Stimulated activated naive CD8-positive, alpha-beta T cell treated with anti-CD3 and anti-CD28 coated beads, Interleukin-15, Interleukin-2, amounts not matched to agents 100 ng/mL and 50 ng/mL, for 24 hours (primary cell): ENCODE results near the gene COL6A2.
"Not testable (repeated sequence)": the region's sequence is repeated elsewhere in the genome, so short reads cannot be mapped to it uniquely, and the experiment has no call there.

Source experiments
- H3K27ac Mint-ChIP-seq: one replicate; pipeline ENCODE4 v1.8.0; 2021; ENCODE audit warnings: mild to moderate bottlenecking, mixed read lengths
- H3K27me3 Mint-ChIP-seq: one replicate; pipeline ENCODE4 v1.8.0; 2021; ENCODE audit warnings: mixed read lengths
- H3K36me3 Mint-ChIP-seq: one replicate; pipeline ENCODE4 v1.8.0; 2021; ENCODE audit warnings: low read depth, mixed read lengths
- H3K4me1 Mint-ChIP-seq: one replicate; pipeline ENCODE4 v1.8.0; 2021; ENCODE audit warnings: low read depth, mixed read lengths
- H3K4me3 Mint-ChIP-seq: one replicate; pipeline ENCODE4 v1.8.0; 2021; ENCODE audit warnings: mild to moderate bottlenecking, mixed read lengths
- H3K9me3 Mint-ChIP-seq: one replicate; pipeline ENCODE4 v1.8.0; 2021; ENCODE audit warnings: mixed read lengths

COL6A2 gene

GRCh38 chr21:46140352-46141003, 42.6 kb downstream of the COL6A2 start:
- not testable (repeated sequence) for H3K27me3 Mint-ChIP-seq, H3K36me3 Mint-ChIP-seq, H3K9me3 Mint-ChIP-seq, H3K4me3 Mint-ChIP-seq, H3K27ac Mint-ChIP-seq
- peaks cover 15% of the 10 kb centered on the region for H3K4me1 Mint-ChIP-seq

GRCh38 chr21:46141767-46142581, 44.1 kb downstream of the COL6A2 start:
- no peaks in the 10 kb centered on the region for H3K36me3 Mint-ChIP-seq
- peak overlapping the region; percentile 5 for H3K27ac Mint-ChIP-seq
- no peak overlapping the region for H3K4me3 Mint-ChIP-seq
- no peaks in the 10 kb centered on the region for H3K9me3 Mint-ChIP-seq
- peaks cover 15% of the 10 kb centered on the region for H3K4me1 Mint-ChIP-seq
- H3K27me3 Mint-ChIP-seq, result peaks cover 3% of the 10 kb centered on the region

GRCh38 chr21:46142582-46143473, 44.9 kb downstream of the COL6A2 start:
- Mint-ChIP-seq H3K4me3 (no peak overlapping the region), H3K27me3 (peaks cover 3% of the 10 kb centered on the region), H3K4me1 (peaks cover 15% of the 10 kb centered on the region), H3K36me3 (no peaks in the 10 kb centered on the region), H3K9me3 (no peaks in the 10 kb centered on the region), H3K27ac (peak overlapping the region; percentile 5)

GRCh38 chr21:46144464-46145070, 46.7 kb downstream of the COL6A2 start:
- Mint-ChIP-seq H3K4me1 (peaks cover 15% of the 10 kb centered on the region), H3K9me3 (no peaks in the 10 kb centered on the region), H3K4me3 (no peak overlapping the region), H3K27me3 (peaks cover 3% of the 10 kb centered on the region), H3K36me3 (no peaks in the 10 kb centered on the region), H3K27ac (peak overlapping the region; percentile 76)

- no peak overlapping the region for H3K27ac Mint-ChIP-seq
- H3K9me3 Mint-ChIP-seq, result no peaks in the 10 kb centered on the region
- no peak overlapping the region for H3K4me3 Mint-ChIP-seq
- H3K27me3 Mint-ChIP-seq, result peaks cover 2% of the 10 kb centered on the region
- H3K4me1 Mint-ChIP-seq, result peaks cover 15% of the 10 kb centered on the region
- H3K36me3 Mint-ChIP-seq, result no peaks in the 10 kb centered on the region
Measured at GRCh38 chr21:46145159-46145839, 47.4 kb downstream of the COL6A2 start.

- H3K27ac Mint-ChIP-seq, result no peak overlapping the region
- H3K9me3 Mint-ChIP-seq, result no peaks in the 10 kb centered on the region
- H3K36me3 Mint-ChIP-seq, result no peaks in the 10 kb centered on the region
- no peaks in the 10 kb centered on the region for H3K27me3 Mint-ChIP-seq
- H3K4me1 Mint-ChIP-seq, result peaks cover 15% of the 10 kb centered on the region
- no peak overlapping the region for H3K4me3 Mint-ChIP-seq
Measured at GRCh38 chr21:46145840-46146691, 48.2 kb downstream of the COL6A2 start.

GRCh38 chr21:46146856-46147255, 48.9 kb downstream of the COL6A2 start:
- H3K4me1 Mint-ChIP-seq, result peaks cover 15% of the 10 kb centered on the region
- H3K4me3 Mint-ChIP-seq, result no peak overlapping the region
- no peaks in the 10 kb centered on the region for H3K9me3 Mint-ChIP-seq
- no peak overlapping the region for H3K27ac Mint-ChIP-seq
- H3K36me3 Mint-ChIP-seq, result no peaks in the 10 kb centered on the region
- no peaks in the 10 kb centered on the region for H3K27me3 Mint-ChIP-seq

GRCh38 chr21:46147429-46147828, 49.5 kb downstream of the COL6A2 start:
- not testable (repeated sequence) for H3K27me3 Mint-ChIP-seq, H3K36me3 Mint-ChIP-seq, H3K27ac Mint-ChIP-seq, H3K9me3 Mint-ChIP-seq, H3K4me3 Mint-ChIP-seq
- peaks cover 15% of the 10 kb centered on the region for H3K4me1 Mint-ChIP-seq

- peaks cover 12% of the 10 kb centered on the region for H3K4me1 Mint-ChIP-seq
- no peak overlapping the region for H3K4me3 Mint-ChIP-seq
- no peaks in the 10 kb centered on the region for H3K27me3 Mint-ChIP-seq
- H3K9me3 Mint-ChIP-seq, result no peaks in the 10 kb centered on the region
- H3K27ac Mint-ChIP-seq, result no peak overlapping the region
- H3K36me3 Mint-ChIP-seq, result no peaks in the 10 kb centered on the region
Measured at GRCh38 chr21:46148106-46148505, 50.2 kb downstream of the COL6A2 start.

- H3K4me3 Mint-ChIP-seq, result no peak overlapping the region
- H3K4me1 Mint-ChIP-seq, result peaks cover 4% of the 10 kb centered on the region
- no peaks in the 10 kb centered on the region for H3K36me3 Mint-ChIP-seq
- H3K27ac Mint-ChIP-seq, result no peak overlapping the region
- H3K9me3 Mint-ChIP-seq, result no peaks in the 10 kb centered on the region
- H3K27me3 Mint-ChIP-seq, result no peaks in the 10 kb centered on the region
Measured at GRCh38 chr21:46149205-46149901, 51.4 kb downstream of the COL6A2 start.

- Mint-ChIP-seq H3K27ac (no peak overlapping the region), H3K36me3 (no peaks in the 10 kb centered on the region), H3K9me3 (no peaks in the 10 kb centered on the region), H3K27me3 (no peaks in the 10 kb centered on the region), H3K4me3 (no peak overlapping the region), H3K4me1 (no peaks in the 10 kb centered on the region)
Measured at GRCh38 chr21:46150073-46150472, 52.2 kb downstream of the COL6A2 start.

- Mint-ChIP-seq H3K4me1 (no peaks in the 10 kb centered on the region), H3K9me3 (no peaks in the 10 kb centered on the region), H3K36me3 (no peaks in the 10 kb centered on the region), H3K27me3 (no peaks in the 10 kb centered on the region), H3K4me3 (no peak overlapping the region), H3K27ac (no peak overlapping the region)
Measured at GRCh38 chr21:46150491-46151121, 52.7 kb downstream of the COL6A2 start.
